Thyroid gland (tissue), 4 donors: ENCODE measurements around the gene HDGFL3. TPM values are rescaled to one million over a fixed set of nuclear protein-coding genes. Genes with fewer than 3 reads are reported as not detected.
A peak's percentile ranks its signal among the peaks of the same experiment; 100 is the strongest.
"Not testable (repeated sequence)": the region's sequence is repeated elsewhere in the genome, so short reads cannot be mapped to it uniquely, and the experiment has no call there.

Source experiments
- DNase-seq, 2 donors: peaks; one replicate each; pipeline ENCODE4 v3.0.0-alpha.2; 2019
- H3K27ac ChIP-seq, 3 donors: fragments of 200-600 bp; sonication (generic); 1 replicate in 2 of 3; 2 replicates in 1 of 3; pipeline ENCODE4 v1.5.1; 2016 to 2019; ENCODE audit warnings: mild to moderate bottlenecking in 1 of 3, moderate library complexity in 1 of 3
- H3K27me3 ChIP-seq: fragments of 200-600 bp; sonication (generic); one replicate; pipeline ENCODE4 v1.5.1; 2019
- H3K36me3 ChIP-seq, 2 donors: fragments of 200-600 bp; sonication (generic); one replicate each; pipeline ENCODE4 v1.5.1; 2016 to 2019
- H3K4me1 ChIP-seq, 2 donors: fragments of 200-600 bp; sonication (generic); one replicate each; pipeline ENCODE4 v1.5.1; 2017 to 2019
- H3K4me3 ChIP-seq, 3 donors: fragments of 200-600 bp; sonication (generic); replicated peaks in 1 of 3; 1 replicate in 2 of 3; 2 replicates in 1 of 3; pipeline ENCODE4 v1.5.1; 2016; ENCODE audit warnings: mild to moderate bottlenecking in 1 of 3
- H3K9me3 ChIP-seq: fragments of 200-600 bp; sonication (generic); one replicate; pipeline ENCODE4 v1.5.1; 2017
- POLR2A ChIP-seq, 2 donors: fragments of 450-650 bp; IDR thresholded peaks; one replicate each; pipeline ENCODE4 v1.6.1; 2017; ENCODE audit warnings: antibody characterized with exemption in 2 of 2, mild to moderate bottlenecking in 2 of 2, moderate library complexity in 1 of 2
- WGBS, 2 donors: methylation state at CpG; one replicate each; pipeline ENCODE4 v1.1.5; 2017; 5-methylcytosine and 5-hydroxymethylcytosine counted together
- intact Hi-C: fragments of 100-400 bp; cut with DNase I; formaldehyde crosslinking; loops from one replicate; pipeline ENCODE4 v1.15.1; 2023
- total RNA-seq, 4 donors: library from RNA; depleted of rRNA; stranded (reverse); fragments of >200 nt; gene quantifications; one replicate each; pipeline ENCODE4 v1.2.3, GENCODE V29; 2016
- TF ChIP-seq, protein P1 (sequence below), 6 experiments: fragments of 200-600 bp in 3 of 6; fragments of 450-650 bp in 3 of 6; sonication (generic) in 3 of 6; IDR thresholded peaks; one replicate each; pipeline ENCODE4 v1.5.1; 2016 to 2019; ENCODE audit warnings: antibody characterized with exemption in 6 of 6, mild to moderate bottlenecking in 2 of 6, inconsistent platforms in 1 of 6, moderate library complexity in 1 of 6

Gene HDGFL3
- total RNA-seq, 4 donors from 2014 or later = 26.8 to 53.2 (median 41.5) TPM

DNA sequence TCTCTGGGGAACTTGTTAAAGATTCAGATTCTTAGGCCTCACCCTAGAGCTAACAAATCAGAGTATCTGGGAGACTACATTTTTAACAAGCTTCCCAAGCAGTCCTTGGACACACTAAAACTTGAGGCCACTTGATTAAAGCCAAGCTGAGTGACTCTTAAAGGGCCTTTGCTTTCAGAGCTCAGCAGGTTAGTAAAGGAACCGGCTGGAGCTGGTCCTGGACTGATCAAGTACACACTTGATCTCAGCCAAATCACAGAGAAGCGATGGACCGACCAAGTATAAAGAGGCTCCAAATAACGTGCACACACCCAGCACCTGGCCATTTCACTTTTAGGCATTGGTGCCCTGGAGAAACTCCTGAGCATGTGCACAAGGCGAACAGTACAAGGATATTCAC lies 113.0 kb downstream of the HDGFL3 start:
- no peaks in the 10 kb centered on the region for H3K36me3 ChIP-seq
- intact Hi-C loops = no loop called here
- H3K27me3 ChIP-seq = no peaks in the 10 kb centered on the region
- WGBS, 2 donors = 33 to 53% methylated on average over 5 of the region's 5 CpGs
- H3K27ac ChIP-seq = peak overlapping the region; percentile 85 to 91 (median 86)
- no peaks in the 10 kb centered on the region for H3K9me3 ChIP-seq
- TF ChIP-seq, protein P1, sequence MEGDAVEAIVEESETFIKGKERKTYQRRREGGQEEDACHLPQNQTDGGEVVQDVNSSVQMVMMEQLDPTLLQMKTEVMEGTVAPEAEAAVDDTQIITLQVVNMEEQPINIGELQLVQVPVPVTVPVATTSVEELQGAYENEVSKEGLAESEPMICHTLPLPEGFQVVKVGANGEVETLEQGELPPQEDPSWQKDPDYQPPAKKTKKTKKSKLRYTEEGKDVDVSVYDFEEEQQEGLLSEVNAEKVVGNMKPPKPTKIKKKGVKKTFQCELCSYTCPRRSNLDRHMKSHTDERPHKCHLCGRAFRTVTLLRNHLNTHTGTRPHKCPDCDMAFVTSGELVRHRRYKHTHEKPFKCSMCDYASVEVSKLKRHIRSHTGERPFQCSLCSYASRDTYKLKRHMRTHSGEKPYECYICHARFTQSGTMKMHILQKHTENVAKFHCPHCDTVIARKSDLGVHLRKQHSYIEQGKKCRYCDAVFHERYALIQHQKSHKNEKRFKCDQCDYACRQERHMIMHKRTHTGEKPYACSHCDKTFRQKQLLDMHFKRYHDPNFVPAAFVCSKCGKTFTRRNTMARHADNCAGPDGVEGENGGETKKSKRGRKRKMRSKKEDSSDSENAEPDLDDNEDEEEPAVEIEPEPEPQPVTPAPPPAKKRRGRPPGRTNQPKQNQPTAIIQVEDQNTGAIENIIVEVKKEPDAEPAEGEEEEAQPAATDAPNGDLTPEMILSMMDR (IDR thresholded peaks at IDR 0.05) = no peak
- TF ChIP-seq POLR2A (IDR thresholded peaks at IDR 0.05) = peak in 1 of 2 donors; percentile 47
- H3K4me3 ChIP-seq = no peak overlapping the region
- H3K4me1 ChIP-seq = peaks cover 22 to 26% of the 10 kb centered on the region in 2 donors
- DNase-seq = peak; percentile 92 to 93

DNA sequence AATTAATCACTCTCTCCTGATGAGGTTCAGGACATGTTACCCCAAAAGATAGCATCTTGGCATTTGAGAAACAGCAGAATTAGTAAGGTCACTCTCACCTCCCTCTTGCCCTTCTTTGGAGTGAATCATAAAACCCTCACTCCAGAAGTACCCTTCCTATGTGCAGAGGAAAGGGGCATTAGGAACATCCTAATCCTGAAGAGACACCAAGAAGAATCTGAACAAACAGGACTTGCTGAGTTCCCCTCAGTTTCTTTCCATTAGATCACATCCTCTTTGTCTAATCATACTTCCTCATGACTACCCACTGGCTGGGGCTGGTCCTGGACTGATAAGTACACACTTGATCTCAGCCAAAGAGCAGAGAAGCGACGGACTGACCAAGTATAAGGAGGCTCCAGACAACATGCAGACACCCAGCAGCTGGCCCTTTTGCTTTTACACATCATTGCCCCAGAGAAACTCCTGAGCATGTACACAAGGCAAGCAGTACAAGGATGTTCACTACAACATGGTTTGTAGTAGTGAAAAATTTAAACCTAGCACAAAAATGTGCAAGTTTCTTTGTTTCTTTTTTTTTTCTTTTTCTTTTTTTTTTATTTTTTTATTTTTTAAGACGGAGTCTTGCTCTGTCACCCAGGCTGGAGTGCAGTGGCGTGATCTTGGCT lies 115.2 kb downstream of the HDGFL3 start:
- TF ChIP-seq, protein P1 (IDR thresholded peaks at IDR 0.05) = no peak
- TF ChIP-seq POLR2A (IDR thresholded peaks at IDR 0.05) = peak in 1 of 2 donors; percentile 67
- peak; percentile 79 for DNase-seq
- intact Hi-C loops = no loop called here
- Histone ChIP-seq H3K4me3 (no peak overlapping the region), H3K27me3 (no peaks in the 10 kb centered on the region), H3K9me3 (no peaks in the 10 kb centered on the region), H3K27ac (peak overlapping the region; percentile 85 to 91 (median 86)), H3K4me1 (peaks cover 22 to 26% of the 10 kb centered on the region in 2 donors), H3K36me3 (no peaks in the 10 kb centered on the region)
- WGBS, 2 donors = 39 to 43% methylated on average over 4 of the region's 4 CpGs

DNA sequence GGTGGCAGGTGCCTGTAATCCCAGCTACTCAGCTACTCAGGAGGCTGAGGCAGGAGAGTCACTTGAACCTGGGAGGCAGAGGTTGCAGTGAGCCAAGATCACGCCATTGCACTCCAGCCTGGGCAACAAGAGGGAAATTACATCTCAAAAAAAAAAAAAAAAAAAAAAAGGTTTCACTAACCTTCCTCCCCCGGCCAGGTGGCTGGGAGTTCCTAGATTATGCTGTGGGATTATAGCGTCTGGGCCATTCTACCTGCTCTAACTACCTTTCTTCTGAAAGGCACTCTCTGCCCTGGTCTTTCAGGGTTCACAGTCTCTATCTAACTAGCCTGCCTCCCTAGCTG lies 115.7 kb downstream of the HDGFL3 start:
- 90 to 94% methylated on average over 3 of the region's 3 CpGs for WGBS, 2 donors
- intact Hi-C loops = not testable (repeated sequence)

DNA sequence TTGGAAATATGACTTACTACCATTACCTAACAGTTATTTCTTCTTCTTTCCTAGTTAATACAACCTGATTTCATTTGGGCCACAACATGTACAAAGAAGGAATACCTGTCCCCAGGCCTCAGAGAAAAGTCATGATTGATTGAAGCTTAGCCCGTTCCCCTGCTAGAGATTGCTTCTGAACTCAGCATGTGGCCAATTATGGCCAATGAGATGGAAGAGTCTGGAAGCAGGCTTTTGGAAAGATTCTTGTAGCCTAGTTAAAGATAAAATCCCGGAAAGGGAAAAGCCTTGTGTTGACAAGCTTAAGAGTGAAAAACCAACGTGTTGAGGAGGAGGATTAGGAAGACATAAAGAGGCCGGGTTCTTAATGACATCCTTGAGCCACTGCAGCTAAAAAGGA lies 117.2 kb downstream of the HDGFL3 start:
- no peak overlapping the region for H3K27ac ChIP-seq
- no peaks in the 10 kb centered on the region for H3K9me3 ChIP-seq
- no peak for DNase-seq
- no peak overlapping the region for H3K4me3 ChIP-seq
- 62 to 64% methylated on average over 4 of the region's 4 CpGs for WGBS, 2 donors
- no peaks in the 10 kb centered on the region for H3K27me3 ChIP-seq
- TF ChIP-seq, protein P1 (IDR thresholded peaks at IDR 0.05) = no peak
- no peak for TF ChIP-seq POLR2A (IDR thresholded peaks at IDR 0.05)
- peaks cover 22 to 26% of the 10 kb centered on the region in 2 donors for H3K4me1 ChIP-seq
- H3K36me3 ChIP-seq = no peaks in the 10 kb centered on the region
- intact Hi-C loops = no loop called here

More for the DNA sequence above, 115.7 kb downstream of the HDGFL3 start:
- not testable (repeated sequence) for DNase-seq, H3K4me3 ChIP-seq, H3K27me3 ChIP-seq, H3K9me3 ChIP-seq, H3K36me3 ChIP-seq
- Histone ChIP-seq H3K27ac (peak overlapping the region; percentile 85 to 91 (median 86)), H3K4me1 (peaks cover 22 to 26% of the 10 kb centered on the region in 2 donors)

DNA sequence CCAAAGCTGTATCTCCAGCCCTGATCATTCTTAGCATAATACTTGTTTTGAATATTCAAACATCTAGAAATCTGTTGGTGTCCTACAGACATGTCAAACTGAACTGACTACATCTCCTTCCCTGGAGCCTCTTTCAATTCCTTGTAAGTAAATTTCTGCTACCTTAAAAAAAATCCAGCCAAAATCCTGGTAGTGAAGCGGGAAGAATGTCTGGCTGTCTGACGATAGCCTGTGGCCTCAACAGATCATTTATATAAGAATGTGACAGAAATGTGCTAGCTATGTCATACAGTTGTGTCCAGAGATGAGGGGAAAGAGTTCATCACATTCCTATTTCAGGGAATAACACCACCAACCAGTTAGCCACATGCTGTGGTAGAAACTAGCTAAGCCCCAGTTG lies 118.7 kb downstream of the HDGFL3 start:
- intact Hi-C loops = no loop called here
- no peak overlapping the region for H3K4me3 ChIP-seq
- H3K4me1 ChIP-seq = peaks cover 14 to 18% of the 10 kb centered on the region in 2 donors
- no peaks in the 10 kb centered on the region for H3K9me3 ChIP-seq
- WGBS, 2 donors = 85 to 91% methylated on average over 2 of the region's 2 CpGs
- TF ChIP-seq, protein P1 (IDR thresholded peaks at IDR 0.05) = no peak
- TF ChIP-seq POLR2A (IDR thresholded peaks at IDR 0.05) = no peak
- no peak for DNase-seq
- no peaks in the 10 kb centered on the region for H3K27me3 ChIP-seq
- no peaks in the 10 kb centered on the region for H3K36me3 ChIP-seq
- H3K27ac ChIP-seq = no peak overlapping the region
